ENCODE data around the gene DEPDC5.
A peak's percentile ranks its signal among the peaks of the same experiment; 100 is the strongest.
"Not testable (repeated sequence)": the region's sequence is repeated elsewhere in the genome, so short reads cannot be mapped to it uniquely, and the experiment has no call there.

Gene DEPDC5

DNA sequence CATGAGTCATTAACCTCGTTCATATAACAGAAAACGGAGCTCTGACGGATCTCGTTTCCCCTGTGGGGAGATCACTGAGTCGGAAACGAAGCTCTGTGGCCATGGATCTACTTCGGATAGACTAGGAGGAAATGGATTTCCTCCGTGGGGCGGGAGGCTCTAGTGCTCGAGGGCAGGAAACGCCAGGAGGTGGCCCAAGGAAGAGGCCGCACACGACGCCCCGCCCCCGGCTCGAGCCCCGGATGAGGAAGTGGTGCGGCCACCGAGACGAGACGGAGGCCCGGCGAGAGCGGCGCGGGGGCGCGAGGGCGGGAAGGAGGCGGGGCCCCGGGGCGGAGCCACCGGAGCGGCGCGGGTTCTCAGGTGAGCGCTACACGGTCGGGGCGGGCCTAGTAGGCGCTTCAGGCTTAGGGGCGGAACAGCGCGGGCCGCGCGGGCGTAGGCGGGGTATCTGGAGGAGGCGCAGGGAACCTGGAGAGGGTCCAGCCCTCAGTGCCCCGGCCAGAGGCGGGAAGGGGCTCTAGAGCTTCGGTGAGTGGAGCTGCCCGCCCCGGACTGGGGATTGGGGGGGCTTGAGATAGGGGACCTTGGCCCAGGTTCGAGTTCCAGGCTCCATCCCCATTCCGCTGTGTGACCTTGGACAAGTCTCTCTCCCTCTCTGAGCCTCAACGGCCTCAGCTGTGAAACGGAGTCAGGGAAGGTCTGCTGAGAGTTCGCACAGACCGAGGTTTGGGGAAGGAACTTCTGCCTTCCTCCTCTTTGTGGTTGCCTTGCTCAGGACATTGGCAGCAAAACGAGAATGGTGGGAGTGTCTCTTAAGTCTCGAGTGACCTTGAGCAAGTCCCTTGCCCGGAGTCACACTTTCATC is at the start of gene DEPDC5:
Gene DEPDC5, plus strand, starts transcription at position 386 of the 868 bp plus-strand sequence. CDS start 903 bp downstream, outside the sequence.
- peak; percentile 96 for DNase-seq

DNA sequence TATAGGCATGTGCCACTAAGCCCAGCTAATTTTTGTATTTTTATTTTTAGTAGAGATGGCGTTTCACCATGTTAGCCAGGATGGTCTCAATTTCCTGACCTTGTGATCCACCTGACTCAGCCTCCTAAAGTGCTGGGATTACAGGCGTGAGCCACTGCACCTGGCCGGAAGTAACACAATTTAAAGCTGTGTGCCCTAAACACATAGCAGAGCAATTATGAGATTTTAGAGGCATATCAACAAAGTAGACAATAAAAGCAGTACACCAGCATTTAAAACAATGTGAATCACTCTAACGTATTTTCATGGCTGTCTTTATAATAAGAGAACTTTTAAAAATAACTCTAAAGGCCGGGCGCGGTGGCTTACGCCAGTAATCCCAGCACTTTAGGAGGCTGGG is 46.3 kb upstream of the DEPDC5 start:
- DNase-seq: no peak

DNA sequence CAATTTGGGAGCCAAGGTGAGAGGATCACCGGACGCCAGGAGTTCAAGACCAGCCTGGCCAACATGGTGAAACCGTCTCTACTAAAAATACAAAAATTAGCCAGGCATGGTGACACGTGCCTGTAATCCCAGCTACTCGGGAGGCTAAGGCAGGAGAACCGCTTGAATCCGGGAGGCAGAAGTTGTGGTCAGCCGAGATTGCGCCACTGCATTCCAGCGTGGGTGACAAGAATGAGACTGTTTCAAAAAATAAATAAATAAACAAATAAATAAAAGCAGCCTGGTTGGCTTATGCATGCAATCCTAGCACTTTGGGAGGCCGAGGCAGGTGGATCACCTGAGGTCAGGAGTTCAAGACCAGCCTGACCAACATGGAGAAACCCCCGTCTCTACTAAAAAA is 42.6 kb upstream of the DEPDC5 start:
- DNase-seq: not testable (repeated sequence)

DNA sequence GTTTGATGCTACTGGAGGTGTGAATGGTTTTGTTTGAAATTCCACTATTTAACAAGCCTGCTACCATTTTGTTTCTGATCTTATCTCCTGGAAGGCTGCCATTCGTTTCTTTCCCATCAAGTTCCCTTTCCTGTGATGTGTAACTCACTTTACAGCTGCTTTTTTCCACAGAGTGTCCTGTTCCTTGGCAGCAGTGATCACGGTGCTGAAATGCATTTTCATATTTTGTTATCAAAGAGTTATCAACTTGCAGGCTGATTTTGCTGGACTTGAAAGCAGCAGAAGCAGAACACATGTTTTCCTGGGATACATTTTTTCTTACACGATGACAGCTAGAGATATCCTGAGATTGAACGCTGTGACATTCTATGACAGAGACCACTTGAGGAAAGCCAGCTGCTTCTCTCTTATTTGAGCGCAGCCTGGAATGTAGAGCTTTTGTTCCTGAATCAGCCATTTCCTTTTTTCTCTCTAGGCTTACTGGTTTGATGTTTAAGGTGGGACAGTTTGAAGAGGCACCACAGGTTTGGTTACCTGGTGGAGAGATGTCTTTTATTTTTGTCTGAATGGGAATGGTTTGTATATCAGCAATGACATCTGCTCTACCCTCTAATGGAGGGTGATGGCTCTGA is 38.6 kb upstream of the DEPDC5 start:
- no peak for DNase-seq

- DNase-seq: no peak
Observed at GRCh38 chr22:31719850-31720471, 33.9 kb upstream of the DEPDC5 start.

- no peak for DNase-seq
Observed at GRCh38 chr22:31723723-31724122, 30.1 kb upstream of the DEPDC5 start.

DNA sequence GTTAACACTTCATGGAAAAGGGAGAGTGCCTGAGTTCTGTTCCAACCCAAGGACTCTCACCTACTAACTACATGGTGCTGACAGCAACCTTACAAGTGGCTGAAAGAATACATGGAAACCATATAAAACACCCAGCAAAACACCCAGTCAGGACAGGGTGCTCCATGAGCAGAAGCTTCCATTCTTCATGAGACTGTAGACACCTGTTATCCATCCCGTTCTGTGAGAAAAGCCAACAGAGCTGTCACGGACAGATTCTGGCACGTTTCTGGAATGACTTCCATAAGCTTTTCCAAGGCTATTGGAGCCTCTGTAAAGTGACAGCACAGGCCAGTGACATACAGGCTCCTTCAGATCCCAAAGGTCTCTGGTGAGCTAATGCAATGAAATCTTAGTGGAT is 27.1 kb upstream of the DEPDC5 start:
- DNase-seq: no peak

DNA sequence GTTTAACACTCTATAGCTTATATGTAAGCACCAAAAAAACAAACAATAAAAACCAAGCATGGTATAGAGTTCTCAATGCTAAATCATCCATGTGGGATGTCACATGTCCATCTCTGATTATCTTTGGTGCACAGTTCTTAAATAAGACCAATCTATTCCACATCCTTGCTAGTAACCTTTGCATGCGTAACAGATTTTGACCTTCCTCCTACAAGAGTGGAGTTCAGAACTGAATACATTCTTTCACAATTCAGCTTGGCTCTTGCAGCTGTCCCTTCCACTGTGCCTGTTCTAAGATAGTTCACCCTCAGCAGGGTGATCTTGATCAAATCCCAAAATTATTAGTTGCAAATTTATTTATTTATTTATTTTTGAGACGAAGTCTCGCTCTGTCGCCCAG is 25.0 kb upstream of the DEPDC5 start:
- peak; percentile 53 for DNase-seq

DNA sequence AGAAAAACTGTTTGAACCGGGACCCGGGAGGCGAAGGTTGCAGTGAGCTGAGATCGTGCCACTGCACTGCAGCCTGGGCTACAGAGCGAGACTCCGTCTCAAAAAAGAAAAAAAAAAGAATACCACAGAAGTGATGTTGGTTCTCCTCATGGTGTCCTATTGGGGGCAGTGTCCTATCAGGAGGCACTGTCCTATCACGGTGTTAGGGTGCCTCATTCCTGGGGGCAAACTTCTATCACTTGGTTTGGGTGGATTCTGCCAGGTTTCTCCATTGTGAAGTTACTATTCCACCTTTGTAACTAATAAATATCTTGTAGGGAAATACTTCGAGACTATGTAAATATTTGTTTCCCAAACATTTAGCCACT is 23.5 kb upstream of the DEPDC5 start:
- DNase-seq: peak; percentile 38

DNA sequence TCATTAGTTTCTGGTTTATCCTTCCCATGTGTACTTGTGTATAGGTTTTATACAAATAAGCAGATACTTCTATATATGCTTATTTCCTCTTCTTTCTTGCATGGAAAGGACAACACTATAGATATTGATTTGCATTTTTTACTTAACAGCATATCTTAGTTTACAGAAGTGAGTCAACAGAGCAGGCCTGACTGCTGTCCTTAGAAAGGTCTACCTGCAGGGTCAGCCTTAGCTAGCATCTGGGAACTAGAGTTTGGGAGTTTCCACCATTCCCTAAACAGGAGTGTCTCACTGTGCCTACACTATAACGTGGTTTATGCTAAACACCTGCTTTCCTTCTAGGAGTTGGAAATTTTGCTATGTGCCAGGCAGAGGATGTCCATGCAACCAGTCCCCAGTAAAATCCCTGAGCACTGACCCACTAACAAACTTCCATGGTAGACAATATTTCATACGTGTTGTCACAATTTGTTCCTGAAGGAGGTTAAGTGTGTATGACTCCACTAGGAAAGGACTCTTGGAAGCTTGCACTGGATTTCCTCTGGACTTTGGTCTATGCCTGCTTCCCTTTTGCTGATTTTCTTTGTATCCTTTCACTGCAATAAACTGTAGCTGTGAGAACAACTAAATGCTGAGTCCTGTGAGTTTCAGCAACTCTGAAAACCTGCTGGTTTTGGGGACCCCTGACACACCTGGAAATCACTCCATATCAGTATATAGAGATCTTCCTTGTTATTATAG is 21.6 kb upstream of the DEPDC5 start:
- no peak for DNase-seq

GRCh38 chr22:31733580-31734079 is 20.2 kb upstream of the DEPDC5 start:
- DNase-seq: no peak

- DNase-seq: no peak
Observed at GRCh38 chr22:31734512-31734911, 19.3 kb upstream of the DEPDC5 start.

- DNase-seq: no peak
Observed at GRCh38 chr22:31736458-31736857, 17.4 kb upstream of the DEPDC5 start.

GRCh38 chr22:31737932-31738331 is 15.9 kb upstream of the DEPDC5 start:
- no peak for DNase-seq

DNA sequence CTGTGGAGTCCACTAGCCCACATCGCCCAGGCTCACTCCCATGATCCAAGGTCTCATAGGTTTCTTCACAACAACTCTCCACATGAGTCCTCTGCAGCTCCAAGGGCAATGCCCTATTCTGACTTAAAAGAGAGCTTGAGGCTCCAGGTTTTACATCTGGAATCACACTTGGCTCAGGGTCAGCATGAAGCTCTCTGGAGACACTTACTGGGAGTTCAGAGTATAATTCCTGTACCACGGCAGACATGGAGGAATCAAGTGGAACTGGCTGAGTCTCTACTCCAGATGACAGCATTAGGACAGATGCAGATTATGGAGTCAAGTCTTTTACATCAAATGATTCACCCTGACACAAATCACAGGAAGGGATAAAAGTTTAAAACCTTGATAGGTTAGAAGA is 15.3 kb upstream of the DEPDC5 start:
- DNase-seq: no peak

DNA sequence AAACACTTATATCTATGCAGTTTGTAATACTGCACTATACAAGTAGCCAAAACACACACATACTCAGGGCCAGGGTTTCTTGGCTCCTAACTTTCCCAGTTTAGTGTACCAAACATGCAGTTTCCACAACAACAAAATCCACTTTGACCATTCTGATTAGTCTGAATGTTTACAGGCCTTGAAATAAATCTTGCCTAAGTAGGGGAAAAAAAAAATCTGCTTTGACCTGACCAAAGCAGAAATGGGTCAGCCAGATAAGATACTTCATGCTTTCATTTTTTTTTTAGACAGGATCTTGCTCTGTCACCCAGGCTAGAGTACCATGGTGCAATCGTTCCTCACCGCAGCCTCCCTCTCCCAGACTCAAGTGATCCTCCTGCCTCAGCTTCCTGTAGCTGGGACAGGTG is 14.0 kb upstream of the DEPDC5 start:
- no peak for DNase-seq

DNA sequence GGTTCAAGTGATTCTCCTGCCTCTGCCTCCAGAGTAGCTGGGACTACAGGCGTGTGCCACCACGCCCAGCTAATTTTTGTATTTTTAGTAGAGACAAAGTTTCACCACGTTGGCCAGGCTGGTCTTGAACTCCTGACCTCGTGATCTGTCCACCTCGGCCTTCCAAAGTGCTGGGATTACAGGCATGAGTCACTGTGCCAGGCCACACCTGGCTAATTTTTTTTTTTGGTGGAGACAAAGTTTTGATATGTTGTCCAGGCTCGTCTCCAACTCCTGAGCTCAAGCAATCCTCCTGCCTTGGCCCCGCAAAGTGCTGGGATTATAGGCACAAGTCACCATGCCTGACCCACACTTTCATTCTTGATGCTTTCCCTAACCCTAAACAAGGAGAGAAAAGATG is 13.5 kb upstream of the DEPDC5 start:
- not testable (repeated sequence) for DNase-seq

DNA sequence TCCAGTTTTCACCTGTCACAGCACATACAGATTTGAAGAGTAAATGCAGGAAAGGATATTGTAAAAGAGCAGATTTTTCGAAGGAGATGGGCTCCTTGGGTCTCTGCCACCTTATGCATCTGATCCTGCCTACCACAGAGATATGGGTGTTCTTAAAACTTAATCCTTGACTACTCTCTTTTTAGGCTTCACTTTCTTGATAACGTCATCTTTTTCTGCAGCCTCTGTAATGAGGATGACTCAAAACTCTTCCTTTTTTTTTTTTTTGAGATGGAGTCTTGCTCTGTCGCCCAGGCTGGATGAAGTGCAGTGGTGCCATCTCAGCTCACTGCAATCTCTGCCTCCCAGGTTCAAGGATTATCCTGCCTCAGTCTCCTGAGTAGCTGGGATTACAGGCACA is 11.7 kb upstream of the DEPDC5 start:
- no peak for DNase-seq

DNA sequence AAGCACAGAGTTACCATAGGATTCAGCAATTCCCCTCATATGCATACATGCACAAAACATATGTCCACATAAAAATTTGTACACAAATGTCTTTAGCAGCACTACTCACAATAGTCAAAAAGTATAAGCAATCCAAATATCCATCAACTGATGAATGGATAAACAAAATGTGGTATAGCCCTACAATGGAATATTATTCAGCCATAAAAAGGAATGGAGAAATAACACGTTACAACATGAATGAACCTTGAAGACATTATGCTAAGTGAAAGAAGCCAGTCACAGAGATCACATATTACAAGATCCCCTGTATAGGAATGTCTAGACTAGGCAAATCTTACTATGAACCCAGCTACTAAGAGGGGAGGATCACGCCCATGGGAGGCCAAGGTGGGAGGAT is 11.1 kb upstream of the DEPDC5 start:
- no peak for DNase-seq

- no peak for DNase-seq
Observed at GRCh38 chr22:31743871-31744270, 9.9 kb upstream of the DEPDC5 start.

- no peak for DNase-seq
Observed at GRCh38 chr22:31747441-31747840, 6.4 kb upstream of the DEPDC5 start.

DNA sequence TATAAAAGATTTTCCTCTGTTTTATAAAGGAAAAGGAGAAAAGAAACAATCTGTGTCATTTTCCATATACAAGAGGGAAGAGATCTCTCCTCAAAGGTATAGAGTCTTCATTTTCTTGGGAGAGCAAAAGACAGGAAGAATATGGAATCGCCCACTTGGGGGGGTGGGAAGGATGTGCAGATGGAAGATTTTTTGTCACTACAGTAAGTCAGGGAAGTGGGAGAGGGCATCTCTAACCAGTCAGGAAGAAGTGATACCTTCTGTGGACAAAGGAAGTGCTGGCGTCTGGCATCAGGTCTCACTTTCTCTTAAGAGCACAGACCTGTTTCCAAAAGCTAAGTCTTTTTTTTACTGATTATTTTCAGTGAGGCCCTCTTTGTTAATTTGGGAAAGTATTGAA is 5.3 kb upstream of the DEPDC5 start:
- DNase-seq: no peak
